T-helper 9 cell (primary cell): Measurements from ENCODE around the gene DTD1.

Experiments
- DNase-seq: peaks from one replicate; pipeline ENCODE4 v3.0.0-alpha.2; 2020

DTD1 gene

GRCh38 chr20:18615020-18615650 is 27.3 kb downstream of the DTD1 start:
- DNase-seq, result no peak

GRCh38 chr20:18621004-18621403 is 33.1 kb downstream of the DTD1 start:
- DNase-seq, result no peak

GRCh38 chr20:18623156-18623910 is 35.5 kb downstream of the DTD1 start:
- no peak for DNase-seq

GRCh38 chr20:18624948-18625347 is 37.1 kb downstream of the DTD1 start:
- no peak for DNase-seq

GRCh38 chr20:18625907-18626655 is 38.2 kb downstream of the DTD1 start:
- no peak for DNase-seq

- DNase-seq, result no peak
These were observed 40.6 kb downstream of the DTD1 start for GRCh38 chr20:18628330-18628920.

GRCh38 chr20:18632196-18632789 is 44.4 kb downstream of the DTD1 start:
- DNase-seq, result peak; percentile 11

GRCh38 chr20:18633411-18633810 is 45.6 kb downstream of the DTD1 start:
- DNase-seq, result no peak

GRCh38 chr20:18634501-18634900 is 46.6 kb downstream of the DTD1 start:
- DNase-seq, result no peak

GRCh38 chr20:18635380-18635779 is 47.5 kb downstream of the DTD1 start:
- no peak for DNase-seq

GRCh38 chr20:18637224-18637623 is 49.4 kb downstream of the DTD1 start:
- DNase-seq, result no peak

GRCh38 chr20:18638768-18639167 is 50.9 kb downstream of the DTD1 start:
- no peak for DNase-seq

- no peak for DNase-seq
These were observed 51.7 kb downstream of the DTD1 start for GRCh38 chr20:18639501-18639979.

- DNase-seq, result no peak
These were observed 57.4 kb downstream of the DTD1 start for GRCh38 chr20:18645196-18645745.

GRCh38 chr20:18645851-18646250 is 58.0 kb downstream of the DTD1 start:
- no peak for DNase-seq

- no peak for DNase-seq
These were observed 59.9 kb downstream of the DTD1 start for GRCh38 chr20:18647777-18648176.

- no peak for DNase-seq
These were observed 62.4 kb downstream of the DTD1 start for GRCh38 chr20:18650224-18650623.

GRCh38 chr20:18653736-18654447 is 66.0 kb downstream of the DTD1 start:
- DNase-seq, result no peak

GRCh38 chr20:18654448-18654773 is 66.6 kb downstream of the DTD1 start:
- no peak for DNase-seq

- DNase-seq, result no peak
These were observed 69.7 kb downstream of the DTD1 start for GRCh38 chr20:18657575-18657974.

GRCh38 chr20:18662279-18663040 is 74.6 kb downstream of the DTD1 start:
- DNase-seq, result no peak
